SK-N-SH treated with all-trans-retinoic acid at 6 μM for 48 hours (cell line): ENCODE measurements around the gene IFNK.

ENCODE experiments used
- ATAC-seq: fragments of 200-7000 bp; cut with Tn5 transposase; 3 replicates; pipeline ENCODE4 v1.9.1; 2020; ENCODE audit warnings: mild to moderate bottlenecking, moderate library complexity
- ARNTL ChIP-seq: fragments of 450-650 bp; formaldehyde crosslinking; IDR thresholded peaks from 2 replicates; pipeline ENCODE4 v1.5.0; 2020; ENCODE audit warnings: low read depth, mild to moderate bottlenecking, moderate library complexity, borderline replicate concordance
- BACH2 ChIP-seq: fragments of 250-450 bp; sonication (Bioruptor Pico); IDR thresholded peaks from 2 replicates; pipeline ENCODE4 v1.9.0; 2021; ENCODE audit warnings: mild to moderate bottlenecking, borderline replicate concordance
- CSDC2 ChIP-seq: fragments of 250-450 bp; sonication (Bioruptor Pico); IDR thresholded peaks from 2 replicates; pipeline ENCODE4 v1.5.0; 2020; ENCODE audit warnings: mild to moderate bottlenecking, moderate library complexity
- ISL1 ChIP-seq: fragments of 250-450 bp; sonication (Bioruptor Pico); IDR thresholded peaks from 2 replicates; pipeline ENCODE4 v2.1.2; 2022; ENCODE audit warnings: mild to moderate bottlenecking, moderate library complexity
- OSR1 ChIP-seq: fragments of 250-450 bp; sonication (Bioruptor Pico); IDR thresholded peaks from 2 replicates; pipeline ENCODE4 v1.8.0; 2022; ENCODE audit warnings: moderate library complexity, mild to moderate bottlenecking, inconsistent platforms
- RARB ChIP-seq: fragments of 250-450 bp; sonication (Bioruptor Pico); IDR thresholded peaks from 2 replicates; pipeline ENCODE4 v1.8.0; 2021; ENCODE audit warnings: mild to moderate bottlenecking, moderate library complexity
- SNAI2 ChIP-seq: fragments of 250-450 bp; sonication (Bioruptor Pico); IDR thresholded peaks from 2 replicates; pipeline ENCODE4 v1.5.0; 2020; ENCODE audit warnings: mild to moderate bottlenecking, moderate library complexity
- TOX ChIP-seq: fragments of 250-450 bp; sonication (Bioruptor Pico); IDR thresholded peaks from 2 replicates; pipeline ENCODE4 v1.8.0; 2021; ENCODE audit warnings: mild to moderate bottlenecking, moderate library complexity, borderline replicate concordance
- ZC3H10 ChIP-seq: fragments of 250-450 bp; sonication (Bioruptor Pico); IDR thresholded peaks from 2 replicates; pipeline ENCODE4 v1.5.1; 2021; ENCODE audit warnings: mild to moderate bottlenecking, moderate library complexity
- ZFP3 ChIP-seq: fragments of 250-450 bp; sonication (Bioruptor Pico); IDR thresholded peaks from 2 replicates; pipeline ENCODE4 v1.5.0; 2020; ENCODE audit warnings: mild to moderate bottlenecking, moderate library complexity
- ZFP30 ChIP-seq: fragments of 450-650 bp; formaldehyde crosslinking; IDR thresholded peaks from 2 replicates; pipeline ENCODE4 v1.5.0; 2022; ENCODE audit warnings: mild to moderate bottlenecking, moderate library complexity
- ZNF565 ChIP-seq: fragments of 450-650 bp; formaldehyde crosslinking; conservative IDR thresholded peaks from 2 replicates; pipeline ENCODE4 v1.5.0; 2020; ENCODE audit warnings: low read depth, mild to moderate bottlenecking, moderate library complexity
- ZNF70 ChIP-seq: fragments of 450-650 bp; formaldehyde crosslinking; IDR thresholded peaks from 2 replicates; pipeline ENCODE4 v1.5.0; 2020; ENCODE audit warnings: mild to moderate bottlenecking, moderate library complexity
- ZNF8 ChIP-seq: fragments of 450-650 bp; formaldehyde crosslinking; IDR thresholded peaks from 2 replicates; pipeline ENCODE4 v1.5.0; 2020; ENCODE audit warnings: mild to moderate bottlenecking, moderate library complexity
- TF ChIP-seq, protein P1 (sequence below): fragments of 250-450 bp; sonication (Bioruptor Pico); IDR thresholded peaks from 2 replicates; pipeline ENCODE4 v1.5.1; 2020; ENCODE audit warnings: low read depth, mild to moderate bottlenecking, moderate library complexity
- TF ChIP-seq, protein P2 (sequence below): fragments of 250-450 bp; sonication (Bioruptor Pico); IDR thresholded peaks from 2 replicates; pipeline ENCODE4 v1.5.0; 2020; ENCODE audit warnings: mild to moderate bottlenecking, moderate library complexity
- TF ChIP-seq, protein P3 (sequence below): fragments of 250-450 bp; sonication (Bioruptor Pico); IDR thresholded peaks from 2 replicates; pipeline ENCODE4 v1.8.0; 2021; ENCODE audit warnings: low read depth, mild to moderate bottlenecking, moderate library complexity, borderline replicate concordance
- TF ChIP-seq, protein P4 (sequence below): fragments of 250-450 bp; sonication (Bioruptor Pico); IDR thresholded peaks from 2 replicates; pipeline ENCODE4 v1.8.0; 2020; ENCODE audit warnings: mild to moderate bottlenecking, moderate library complexity, borderline replicate concordance
- TF ChIP-seq, protein P5 (sequence below): fragments of 250-450 bp; sonication (Bioruptor Pico); IDR thresholded peaks from 2 replicates; pipeline ENCODE4 v1.5.1; 2021; ENCODE audit warnings: mild to moderate bottlenecking, moderate library complexity

The IFNK gene

DNA sequence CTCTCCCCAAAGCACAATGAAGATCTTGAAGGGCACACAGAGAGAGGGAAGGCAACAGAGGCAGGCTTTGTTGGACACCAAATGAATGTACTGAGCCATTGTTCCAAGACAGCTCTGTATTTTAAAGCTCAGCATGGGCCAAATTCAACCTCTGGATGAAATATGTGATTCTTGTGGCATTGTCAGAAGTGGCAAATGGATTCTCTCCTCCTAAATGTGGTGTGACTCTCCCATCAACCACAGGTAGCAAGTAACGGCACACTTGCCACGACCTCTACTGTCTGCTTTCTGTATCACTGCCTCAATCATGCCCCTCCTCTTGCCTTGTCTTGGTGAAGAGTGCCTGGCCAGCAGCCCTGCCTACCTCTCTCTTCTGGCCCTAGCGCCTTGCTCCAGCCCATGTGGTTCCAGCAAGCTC is 11.6 kb downstream of the IFNK start:
- ATAC-seq: no peak
- TF ChIP-seq ZNF8 (no peak), SNAI2 (no peak), ZFP3 (CRISPR knock-in tag) (no peak), ZNF70 (no peak), ZC3H10 (CRISPR knock-in tag) (no peak), CSDC2 (CRISPR knock-in tag) (no peak), TOX (CRISPR knock-in tag) (no peak), OSR1 (CRISPR knock-in tag) (no peak), ISL1 (CRISPR knock-in tag) (no peak), ARNTL (CRISPR knock-in tag) (no peak), BACH2 (CRISPR knock-in tag) (no peak), ZNF565 (CRISPR knock-in tag) (no peak)
- TF ChIP-seq, protein P1, sequence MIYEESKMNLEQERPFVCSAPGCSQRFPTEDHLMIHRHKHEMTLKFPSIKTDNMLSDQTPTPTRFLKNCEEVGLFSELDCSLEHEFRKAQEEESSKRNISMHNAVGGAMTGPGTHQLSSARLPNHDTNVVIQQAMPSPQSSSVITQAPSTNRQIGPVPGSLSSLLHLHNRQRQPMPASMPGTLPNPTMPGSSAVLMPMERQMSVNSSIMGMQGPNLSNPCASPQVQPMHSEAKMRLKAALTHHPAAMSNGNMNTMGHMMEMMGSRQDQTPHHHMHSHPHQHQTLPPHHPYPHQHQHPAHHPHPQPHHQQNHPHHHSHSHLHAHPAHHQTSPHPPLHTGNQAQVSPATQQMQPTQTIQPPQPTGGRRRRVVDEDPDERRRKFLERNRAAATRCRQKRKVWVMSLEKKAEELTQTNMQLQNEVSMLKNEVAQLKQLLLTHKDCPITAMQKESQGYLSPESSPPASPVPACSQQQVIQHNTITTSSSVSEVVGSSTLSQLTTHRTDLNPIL: no peak
- TF ChIP-seq, protein P2, sequence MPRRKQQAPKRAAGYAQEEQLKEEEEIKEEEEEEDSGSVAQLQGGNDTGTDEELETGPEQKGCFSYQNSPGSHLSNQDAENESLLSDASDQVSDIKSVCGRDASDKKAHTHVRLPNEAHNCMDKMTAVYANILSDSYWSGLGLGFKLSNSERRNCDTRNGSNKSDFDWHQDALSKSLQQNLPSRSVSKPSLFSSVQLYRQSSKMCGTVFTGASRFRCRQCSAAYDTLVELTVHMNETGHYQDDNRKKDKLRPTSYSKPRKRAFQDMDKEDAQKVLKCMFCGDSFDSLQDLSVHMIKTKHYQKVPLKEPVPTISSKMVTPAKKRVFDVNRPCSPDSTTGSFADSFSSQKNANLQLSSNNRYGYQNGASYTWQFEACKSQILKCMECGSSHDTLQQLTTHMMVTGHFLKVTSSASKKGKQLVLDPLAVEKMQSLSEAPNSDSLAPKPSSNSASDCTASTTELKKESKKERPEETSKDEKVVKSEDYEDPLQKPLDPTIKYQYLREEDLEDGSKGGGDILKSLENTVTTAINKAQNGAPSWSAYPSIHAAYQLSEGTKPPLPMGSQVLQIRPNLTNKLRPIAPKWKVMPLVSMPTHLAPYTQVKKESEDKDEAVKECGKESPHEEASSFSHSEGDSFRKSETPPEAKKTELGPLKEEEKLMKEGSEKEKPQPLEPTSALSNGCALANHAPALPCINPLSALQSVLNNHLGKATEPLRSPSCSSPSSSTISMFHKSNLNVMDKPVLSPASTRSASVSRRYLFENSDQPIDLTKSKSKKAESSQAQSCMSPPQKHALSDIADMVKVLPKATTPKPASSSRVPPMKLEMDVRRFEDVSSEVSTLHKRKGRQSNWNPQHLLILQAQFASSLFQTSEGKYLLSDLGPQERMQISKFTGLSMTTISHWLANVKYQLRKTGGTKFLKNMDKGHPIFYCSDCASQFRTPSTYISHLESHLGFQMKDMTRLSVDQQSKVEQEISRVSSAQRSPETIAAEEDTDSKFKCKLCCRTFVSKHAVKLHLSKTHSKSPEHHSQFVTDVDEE (CRISPR knock-in tag): no peak
- TF ChIP-seq, protein P3, sequence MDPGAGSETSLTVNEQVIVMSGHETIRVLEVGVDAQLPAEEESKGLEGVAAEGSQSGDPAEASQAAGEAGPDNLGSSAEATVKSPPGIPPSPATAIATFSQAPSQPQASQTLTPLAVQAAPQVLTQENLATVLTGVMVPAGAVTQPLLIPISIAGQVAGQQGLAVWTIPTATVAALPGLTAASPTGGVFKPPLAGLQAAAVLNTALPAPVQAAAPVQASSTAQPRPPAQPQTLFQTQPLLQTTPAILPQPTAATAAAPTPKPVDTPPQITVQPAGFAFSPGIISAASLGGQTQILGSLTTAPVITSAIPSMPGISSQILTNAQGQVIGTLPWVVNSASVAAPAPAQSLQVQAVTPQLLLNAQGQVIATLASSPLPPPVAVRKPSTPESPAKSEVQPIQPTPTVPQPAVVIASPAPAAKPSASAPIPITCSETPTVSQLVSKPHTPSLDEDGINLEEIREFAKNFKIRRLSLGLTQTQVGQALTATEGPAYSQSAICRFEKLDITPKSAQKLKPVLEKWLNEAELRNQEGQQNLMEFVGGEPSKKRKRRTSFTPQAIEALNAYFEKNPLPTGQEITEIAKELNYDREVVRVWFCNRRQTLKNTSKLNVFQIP (CRISPR knock-in tag): no peak
- TF ChIP-seq, protein P4, sequence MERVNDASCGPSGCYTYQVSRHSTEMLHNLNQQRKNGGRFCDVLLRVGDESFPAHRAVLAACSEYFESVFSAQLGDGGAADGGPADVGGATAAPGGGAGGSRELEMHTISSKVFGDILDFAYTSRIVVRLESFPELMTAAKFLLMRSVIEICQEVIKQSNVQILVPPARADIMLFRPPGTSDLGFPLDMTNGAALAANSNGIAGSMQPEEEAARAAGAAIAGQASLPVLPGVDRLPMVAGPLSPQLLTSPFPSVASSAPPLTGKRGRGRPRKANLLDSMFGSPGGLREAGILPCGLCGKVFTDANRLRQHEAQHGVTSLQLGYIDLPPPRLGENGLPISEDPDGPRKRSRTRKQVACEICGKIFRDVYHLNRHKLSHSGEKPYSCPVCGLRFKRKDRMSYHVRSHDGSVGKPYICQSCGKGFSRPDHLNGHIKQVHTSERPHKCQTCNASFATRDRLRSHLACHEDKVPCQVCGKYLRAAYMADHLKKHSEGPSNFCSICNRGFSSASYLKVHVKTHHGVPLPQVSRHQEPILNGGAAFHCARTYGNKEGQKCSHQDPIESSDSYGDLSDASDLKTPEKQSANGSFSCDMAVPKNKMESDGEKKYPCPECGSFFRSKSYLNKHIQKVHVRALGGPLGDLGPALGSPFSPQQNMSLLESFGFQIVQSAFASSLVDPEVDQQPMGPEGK (CRISPR knock-in tag): no peak

DNA sequence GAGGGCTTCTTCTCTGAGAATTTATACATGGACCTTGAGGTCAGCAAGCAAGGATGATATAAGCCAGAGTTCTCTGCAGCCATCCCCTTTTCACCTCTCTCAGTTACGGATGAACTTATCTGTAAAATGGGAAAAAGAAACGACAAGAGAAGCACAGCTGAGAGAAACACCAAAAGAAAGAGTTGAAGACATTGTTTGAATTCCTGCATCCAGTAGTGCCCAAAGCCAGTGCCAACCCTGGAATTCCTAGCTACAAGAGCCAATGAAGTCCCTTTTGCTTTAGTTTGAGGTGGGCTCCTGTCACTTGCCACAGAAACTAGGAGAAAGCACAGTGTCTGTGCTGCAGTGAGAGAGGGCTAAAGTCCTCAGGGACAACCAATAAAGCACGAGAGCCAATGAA is 12.1 kb downstream of the IFNK start:
- TF ChIP-seq, protein P4 (CRISPR knock-in tag): no peak
- TF ChIP-seq ZFP30 (CRISPR knock-in tag) (no peak), ARNTL (CRISPR knock-in tag) (no peak), CSDC2 (CRISPR knock-in tag) (no peak), ZNF565 (CRISPR knock-in tag) (no peak), ZC3H10 (CRISPR knock-in tag) (no peak), ZNF70 (no peak), TOX (CRISPR knock-in tag) (no peak), ZNF8 (no peak), OSR1 (CRISPR knock-in tag) (no peak), ISL1 (CRISPR knock-in tag) (no peak), RARB (CRISPR knock-in tag) (no peak), ZFP3 (CRISPR knock-in tag) (no peak)
- TF ChIP-seq, protein P5, sequence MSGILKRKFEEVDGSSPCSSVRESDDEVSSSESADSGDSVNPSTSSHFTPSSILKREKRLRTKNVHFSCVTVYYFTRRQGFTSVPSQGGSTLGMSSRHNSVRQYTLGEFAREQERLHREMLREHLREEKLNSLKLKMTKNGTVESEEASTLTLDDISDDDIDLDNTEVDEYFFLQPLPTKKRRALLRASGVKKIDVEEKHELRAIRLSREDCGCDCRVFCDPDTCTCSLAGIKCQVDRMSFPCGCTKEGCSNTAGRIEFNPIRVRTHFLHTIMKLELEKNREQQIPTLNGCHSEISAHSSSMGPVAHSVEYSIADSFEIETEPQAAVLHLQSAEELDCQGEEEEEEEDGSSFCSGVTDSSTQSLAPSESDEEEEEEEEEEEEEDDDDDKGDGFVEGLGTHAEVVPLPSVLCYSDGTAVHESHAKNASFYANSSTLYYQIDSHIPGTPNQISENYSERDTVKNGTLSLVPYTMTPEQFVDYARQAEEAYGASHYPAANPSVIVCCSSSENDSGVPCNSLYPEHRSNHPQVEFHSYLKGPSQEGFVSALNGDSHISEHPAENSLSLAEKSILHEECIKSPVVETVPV (CRISPR knock-in tag): no peak
- TF ChIP-seq, protein P1: no peak
- TF ChIP-seq, all 23 proteins: peak for 0

More for the DNA sequence above, 12.1 kb downstream of the IFNK start:
- ATAC-seq: no peak
